OCI-LY3 (cell line): ENCODE results near the gene TMEM132A.

Experiments
- H2AFZ ChIP-seq: fragments of 200-600, 300-600 bp; shearing (Covaris generic); 2 replicates; pipeline ENCODE4 v1.6.0; 2014; ENCODE audit warnings: antibody characterized with exemption, low read depth, low read length
- H3K27ac ChIP-seq: fragments of 200-600, 300-600 bp; sonication (generic); 2 replicates; pipeline ENCODE4 v1.5.1; 2014; ENCODE audit warnings: mild to moderate bottlenecking, low read length, moderate library complexity, mixed read lengths
- H3K27me3 ChIP-seq: fragments of 200-600, 300-600 bp; sonication (generic); 2 replicates; pipeline ENCODE4 v1.6.1; 2014; ENCODE audit warnings: low read depth, low read length, mixed read lengths
- H3K36me3 ChIP-seq: fragments of 200-600, 300-600 bp; sonication (generic); replicated peaks from 2 replicates; pipeline ENCODE3; 2014; ENCODE audit warnings: low read depth, low read length, mixed read lengths
- H3K4me1 ChIP-seq: fragments of 300-600, 200-600 bp; sonication (generic); 2 replicates; pipeline ENCODE4 v1.6.1; 2014; ENCODE audit warnings: low read length, mixed read lengths
- H3K4me2 ChIP-seq: fragments of 200-600, 300-600 bp; sonication (generic); 2 replicates; pipeline ENCODE4 v1.6.1; 2014; ENCODE audit warnings: low read length, mixed read lengths
- H3K4me3 ChIP-seq: fragments of 300-600, 200-600 bp; sonication (generic); 2 replicates; pipeline ENCODE4 v1.5.1; 2014; ENCODE audit warnings: antibody characterized with exemption, mild to moderate bottlenecking, low read length, moderate library complexity
- H3K79me2 ChIP-seq: fragments of 300-600, 200-600 bp; shearing (Covaris generic); 2 replicates; pipeline ENCODE4 v1.6.1; 2014; ENCODE audit warnings: mild to moderate bottlenecking, low read length, mixed read lengths
- H3K9ac ChIP-seq: fragments of 300-600, 200-600 bp; shearing (Covaris generic); 2 replicates; pipeline ENCODE4 v1.6.0; 2014; ENCODE audit warnings: mild to moderate bottlenecking, low read length, moderate library complexity
- H3K9me3 ChIP-seq: fragments of 200-600, 300-600 bp; shearing (Covaris generic); 2 replicates; pipeline ENCODE4 v1.6.1; 2014; ENCODE audit warnings: low read length, mixed read lengths; ENCODE audit not compliant: insufficient read depth
- H4K20me1 ChIP-seq: fragments of 200-600, 300-600 bp; sonication (generic); 2 replicates; pipeline ENCODE4 v1.6.1; 2016; ENCODE audit warnings: low read length, mixed read lengths; ENCODE audit not compliant: insufficient read depth
- CTCF ChIP-seq: fragments of 200-600, 300-600 bp; sonication (generic); IDR thresholded peaks from 2 replicates; pipeline ENCODE4 v1.5.1; 2014; ENCODE audit warnings: antibody characterized with exemption, low read length, low read depth
- EZH2phosphoT487 ChIP-seq: fragments of 200-600 bp; shearing (Covaris generic); IDR thresholded peaks from 2 replicates; pipeline ENCODE4 v1.6.1; 2018; ENCODE audit warnings: antibody characterized with exemption, mixed run types, low read depth

Gene TMEM132A

GRCh38 chr11:60981515-60981914 is 57.3 kb downstream of the TMEM132A start:
- no peaks in the 10 kb centered on the region for H4K20me1 ChIP-seq
- H3K79me2 ChIP-seq, result no peaks in the 10 kb centered on the region
- H3K9ac ChIP-seq, result no peak overlapping the region
- H3K9me3 ChIP-seq, result no peaks in the 10 kb centered on the region
- no peak overlapping the region for H3K4me3 ChIP-seq
- peaks cover 20% of the 10 kb centered on the region for H3K27me3 ChIP-seq
- no peaks in the 10 kb centered on the region for H3K36me3 ChIP-seq
- H2AFZ ChIP-seq, result no peak overlapping the region
- H3K4me1 ChIP-seq, result peaks cover 7% of the 10 kb centered on the region
- no peak overlapping the region for H3K27ac ChIP-seq
- no peak overlapping the region for H3K4me2 ChIP-seq
- no peak for TF ChIP-seq CTCF
- no peak for TF ChIP-seq EZH2phosphoT487

- H3K27me3 ChIP-seq, result peaks cover 20% of the 10 kb centered on the region
- no peaks in the 10 kb centered on the region for H4K20me1 ChIP-seq
- H2AFZ ChIP-seq, result no peak overlapping the region
- H3K79me2 ChIP-seq, result no peaks in the 10 kb centered on the region
- H3K4me3 ChIP-seq, result no peak overlapping the region
- H3K4me2 ChIP-seq, result no peak overlapping the region
- TF ChIP-seq CTCF (no peak), EZH2phosphoT487 (no peak)
- peaks cover 9% of the 10 kb centered on the region for H3K4me1 ChIP-seq
- no peaks in the 10 kb centered on the region for H3K9me3 ChIP-seq
- no peak overlapping the region for H3K9ac ChIP-seq
- no peaks in the 10 kb centered on the region for H3K36me3 ChIP-seq
- H3K27ac ChIP-seq, result no peak overlapping the region
Measured at GRCh38 chr11:60982184-60982583, 57.9 kb downstream of the TMEM132A start.

- Histone ChIP-seq H2AFZ (no peak overlapping the region), H3K79me2 (no peaks in the 10 kb centered on the region), H3K27ac (no peak overlapping the region), H3K9ac (no peak overlapping the region), H3K4me3 (no peak overlapping the region), H3K4me2 (no peak overlapping the region), H3K9me3 (no peaks in the 10 kb centered on the region), H3K27me3 (peaks cover 24% of the 10 kb centered on the region), H3K4me1 (peaks cover 9% of the 10 kb centered on the region), H4K20me1 (no peaks in the 10 kb centered on the region), H3K36me3 (no peaks in the 10 kb centered on the region)
- TF ChIP-seq CTCF (no peak), EZH2phosphoT487 (no peak)
Measured at GRCh38 chr11:60984149-60984548, 59.9 kb downstream of the TMEM132A start.

GRCh38 chr11:60984636-60985035 is 60.4 kb downstream of the TMEM132A start:
- H3K9ac ChIP-seq, result no peak overlapping the region
- no peaks in the 10 kb centered on the region for H3K79me2 ChIP-seq
- no peaks in the 10 kb centered on the region for H3K36me3 ChIP-seq
- no peak overlapping the region for H3K27ac ChIP-seq
- peaks cover 28% of the 10 kb centered on the region for H3K27me3 ChIP-seq
- no peaks in the 10 kb centered on the region for H3K9me3 ChIP-seq
- no peak for TF ChIP-seq CTCF
- no peak for TF ChIP-seq EZH2phosphoT487
- no peaks in the 10 kb centered on the region for H4K20me1 ChIP-seq
- peaks cover 9% of the 10 kb centered on the region for H3K4me1 ChIP-seq
- no peak overlapping the region for H3K4me2 ChIP-seq
- no peak overlapping the region for H2AFZ ChIP-seq
- H3K4me3 ChIP-seq, result no peak overlapping the region
